Uterus (tissue), 4 donors: ENCODE measurements around the gene SHH. TPM values are rescaled to one million over a fixed set of nuclear protein-coding genes. Genes with fewer than 3 reads are reported as not detected.

Experiments used
- DNase-seq, 2 donors: peaks; one replicate each; pipeline ENCODE4 v3.0.0-alpha.2; 2019 to 2020
- H3K27ac ChIP-seq, 2 donors: fragments of 200-600 bp; sonication (generic); 1 replicate in 1 of 2; 2 replicates in 1 of 2; pipeline ENCODE4 v1.5.1; 2016 to 2018
- H3K27me3 ChIP-seq, 2 donors: fragments of 200-600 bp; sonication (generic); one replicate each; pipeline ENCODE4 v1.5.1; 2018 to 2019; ENCODE audit warnings: control low read depth in 1 of 2
- H3K36me3 ChIP-seq, 2 donors: fragments of 200-600 bp; sonication (generic); one replicate each; pipeline ENCODE4 v1.5.1; 2019; ENCODE audit warnings: control low read depth in 1 of 2
- H3K4me1 ChIP-seq, 2 donors: fragments of 200-600 bp; sonication (generic); one replicate each; pipeline ENCODE4 v1.5.1; 2018 to 2019; ENCODE audit warnings: control low read depth in 1 of 2
- H3K4me3 ChIP-seq, 2 donors: fragments of 200-600 bp; sonication (generic); 1 replicate in 1 of 2; 2 replicates in 1 of 2; pipeline ENCODE4 v1.5.1; 2018 to 2019; ENCODE audit warnings: mild to moderate bottlenecking in 1 of 2
- H3K9me3 ChIP-seq, 2 donors: fragments of 200-600 bp; sonication (generic); one replicate each; pipeline ENCODE4 v1.5.1; 2019; ENCODE audit warnings: control low read depth in 1 of 2
- CTCF ChIP-seq, 4 experiments: fragments of 200-600 bp in 2 of 4; fragments of 450-650 bp in 2 of 4; sonication (generic) in 2 of 4; IDR thresholded peaks; one replicate each; pipeline ENCODE4 v1.5.1; 2016 to 2019; ENCODE audit warnings: antibody characterized with exemption in 4 of 4, mild to moderate bottlenecking in 2 of 4, moderate library complexity in 1 of 4
- POLR2A ChIP-seq, 2 donors: fragments of 450-650 bp; IDR thresholded peaks; one replicate each; pipeline ENCODE4 v1.6.1; 2016; ENCODE audit warnings: antibody characterized with exemption in 2 of 2, mild to moderate bottlenecking in 1 of 2, moderate library complexity in 1 of 2
- intact Hi-C: fragments of 100-400 bp; cut with DNase I; formaldehyde crosslinking; loops from one replicate; pipeline ENCODE4 v1.15.1; 2023; ENCODE audit warnings: low total_unique reads
- total RNA-seq, 4 donors: library from RNA; depleted of rRNA in 3 of 4; stranded (reverse); fragments of >200 nt in 3 of 4; gene quantifications; one replicate each; pipeline versions ENCODE4 v1.1.0 to v1.2.4, GENCODE V29; 2014 to 2023
- donor health status: DM: yes; HTN: yes; CAD: no.

Gene SHH
- total RNA-seq, 4 donors from 2014 or later: 0.62 TPM; not detected in 3

- H3K4me1 ChIP-seq: peaks cover 0 to 4% of the 10 kb centered on the region in 2 donors
- no peaks in the 10 kb centered on the region for H3K27me3 ChIP-seq
- no peaks in the 10 kb centered on the region for H3K36me3 ChIP-seq
- no peak for DNase-seq
- H3K4me3 ChIP-seq: no peak overlapping the region
- TF ChIP-seq CTCF (IDR thresholded peaks at IDR 0.05) (no peak), POLR2A (IDR thresholded peaks at IDR 0.05) (no peak)
- no peak overlapping the region for H3K27ac ChIP-seq
- H3K9me3 ChIP-seq: no peaks in the 10 kb centered on the region
- intact Hi-C loops: no loop called here
These were observed 57.2 kb downstream of the SHH start for GRCh38 chr7:155755026-155755425.

- no peak overlapping the region for H3K4me3 ChIP-seq
- TF ChIP-seq CTCF (IDR thresholded peaks at IDR 0.05) (no peak), POLR2A (IDR thresholded peaks at IDR 0.05) (no peak)
- no peaks in the 10 kb centered on the region for H3K36me3 ChIP-seq
- no peak for DNase-seq
- peak overlapping the region in 1 of 2 donors; percentile 23 for H3K27ac ChIP-seq
- peaks cover 0 to 4% of the 10 kb centered on the region in 2 donors for H3K4me1 ChIP-seq
- no peaks in the 10 kb centered on the region for H3K9me3 ChIP-seq
- intact Hi-C loops: no loop called here
- H3K27me3 ChIP-seq: no peaks in the 10 kb centered on the region
These were observed 58.1 kb downstream of the SHH start for GRCh38 chr7:155754165-155754564.

- no peak for DNase-seq
- TF ChIP-seq CTCF (IDR thresholded peaks at IDR 0.05) (no peak), POLR2A (IDR thresholded peaks at IDR 0.05) (no peak)
- H3K27ac ChIP-seq: no peak overlapping the region
- no peaks in the 10 kb centered on the region for H3K27me3 ChIP-seq
- H3K9me3 ChIP-seq: no peaks in the 10 kb centered on the region
- peaks cover 0 to 4% of the 10 kb centered on the region in 2 donors for H3K4me1 ChIP-seq
- no peaks in the 10 kb centered on the region for H3K36me3 ChIP-seq
- intact Hi-C loops: no loop called here
- H3K4me3 ChIP-seq: no peak overlapping the region
These were observed 58.8 kb downstream of the SHH start for GRCh38 chr7:155753446-155753965.

- intact Hi-C loops: no loop called here
- TF ChIP-seq CTCF (IDR thresholded peaks at IDR 0.05) (no peak), POLR2A (IDR thresholded peaks at IDR 0.05) (no peak)
- Histone ChIP-seq H3K9me3 (no peaks in the 10 kb centered on the region), H3K27me3 (no peaks in the 10 kb centered on the region), H3K4me3 (no peak overlapping the region), H3K36me3 (no peaks in the 10 kb centered on the region), H3K27ac (no peak overlapping the region), H3K4me1 (peaks cover 2 to 4% of the 10 kb centered on the region in 2 donors)
- DNase-seq: no peak
These were observed 59.4 kb downstream of the SHH start for GRCh38 chr7:155752756-155753445.

GRCh38 chr7:155751409-155751808 lies 60.9 kb downstream of the SHH start:
- Histone ChIP-seq H3K4me1 (peaks cover 4 to 5% of the 10 kb centered on the region in 2 donors), H3K27ac (no peak overlapping the region), H3K4me3 (no peak overlapping the region), H3K27me3 (no peaks in the 10 kb centered on the region), H3K36me3 (no peaks in the 10 kb centered on the region), H3K9me3 (no peaks in the 10 kb centered on the region)
- intact Hi-C loops: no loop called here
- TF ChIP-seq CTCF (IDR thresholded peaks at IDR 0.05) (no peak), POLR2A (IDR thresholded peaks at IDR 0.05) (no peak)
- no peak for DNase-seq
